ENCODE results near the gene PFN3.

- TF ChIP-seq MAX (CRISPR knock-in tag; IDR thresholded peaks at IDR 0.05) (no peak), ESRRA (CRISPR knock-in tag; IDR thresholded peaks at IDR 0.05; ENCODE audit: borderline replicate concordance) (no peak), SMAD4 (CRISPR knock-in tag; IDR thresholded peaks at IDR 0.05) (no peak), ZSCAN18 (CRISPR knock-in tag; IDR thresholded peaks at IDR 0.05) (no peak), STAT6 (CRISPR knock-in tag; conservative IDR thresholded peaks at IDR 0.05; ENCODE audit: low read depth) (no peak), CTCF (IDR thresholded peaks at IDR 0.05) (no peak), FOXK1 (CRISPR knock-in tag; IDR thresholded peaks at IDR 0.05) (no peak), HMGA2 (CRISPR knock-in tag; IDR thresholded peaks at IDR 0.05) (no peak)
Observed at GRCh38 chr5:177365845-177366527, 34.5 kb downstream of the PFN3 start.
